Activated naive CD8-positive, alpha-beta T cell treated with anti-CD3 and anti-CD28 coated beads for 36 hours (primary cell): ENCODE results near the gene MXD1. TPM values are rescaled to one million over a fixed set of nuclear protein-coding genes. Genes with fewer than 3 reads are reported as not detected.
"Not testable (repeated sequence)": the region's sequence is repeated elsewhere in the genome, so short reads cannot be mapped to it uniquely, and the experiment has no call there.

Experiments
- DNase-seq: peaks from one replicate; pipeline ENCODE4 v3.0.0; 2021
- H3K27ac Mint-ChIP-seq: one replicate; pipeline ENCODE4 v1.8.0; 2022; ENCODE audit warnings: mild to moderate bottlenecking, moderate library complexity, mixed read lengths
- H3K27me3 Mint-ChIP-seq: one replicate; pipeline ENCODE4 v1.8.0; 2022; ENCODE audit warnings: mild to moderate bottlenecking, mixed read lengths
- H3K36me3 Mint-ChIP-seq: one replicate; pipeline ENCODE4 v1.8.0; 2021; ENCODE audit warnings: mild to moderate bottlenecking, mixed read lengths
- H3K4me1 Mint-ChIP-seq: one replicate; pipeline ENCODE4 v1.8.0; 2021; ENCODE audit warnings: mixed read lengths
- H3K4me3 Mint-ChIP-seq: one replicate; pipeline ENCODE4 v1.8.0; 2022; ENCODE audit warnings: mild to moderate bottlenecking, moderate library complexity, mixed read lengths
- H3K9me3 Mint-ChIP-seq: one replicate; pipeline ENCODE4 v1.8.0; 2022; ENCODE audit warnings: mixed read lengths
- total RNA-seq, 2 experiments: library from RNA; stranded (reverse); gene quantifications; one replicate each; pipeline ENCODE4 v1.2.3, GENCODE V29; 2021

MXD1 gene
- total RNA-seq, 2 experiments from 2014 or later, result 5.0 to 6.3 TPM

DNA sequence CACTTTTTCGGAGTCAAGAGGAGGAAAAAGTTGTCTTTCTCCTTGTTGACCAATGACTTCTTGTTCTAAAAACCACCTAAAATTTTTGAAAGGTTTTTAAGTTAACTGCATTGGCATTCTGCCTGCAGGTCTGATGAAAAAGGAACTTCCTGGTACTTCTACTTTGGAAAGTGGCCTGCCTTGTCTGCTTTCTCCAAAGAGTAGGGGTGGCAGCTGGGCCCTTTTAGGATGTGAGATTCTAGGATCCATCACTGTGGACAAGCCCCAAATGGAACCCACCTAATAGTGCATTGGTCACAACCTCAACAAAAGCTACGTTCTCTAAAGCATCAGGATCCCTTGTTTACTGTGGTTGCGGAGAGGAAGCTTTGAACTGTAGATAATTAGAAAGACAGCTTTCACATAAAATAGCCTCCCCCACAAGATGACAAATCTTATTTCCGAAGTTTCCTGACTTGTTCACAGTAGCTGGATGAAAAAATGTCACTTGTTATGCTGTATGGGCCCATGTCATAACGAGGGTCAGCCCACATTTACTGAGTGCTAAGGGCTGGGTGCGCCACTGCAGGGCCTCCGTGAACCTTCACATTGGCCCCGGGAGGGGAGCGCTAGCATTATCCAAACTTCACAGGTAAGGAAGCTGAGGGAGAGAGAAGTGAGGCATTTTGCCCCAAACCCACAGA lies 29.1 kb downstream of the MXD1 start:
- H3K9me3 Mint-ChIP-seq, result peaks cover 1% of the 10 kb centered on the region
- H3K27ac Mint-ChIP-seq, result no peak overlapping the region
- H3K27me3 Mint-ChIP-seq, result no peaks in the 10 kb centered on the region
- H3K4me1 Mint-ChIP-seq, result peaks cover 42% of the 10 kb centered on the region
- no peak overlapping the region for H3K4me3 Mint-ChIP-seq
- peaks cover 6% of the 10 kb centered on the region for H3K36me3 Mint-ChIP-seq
- DNase-seq, result no peak

DNA sequence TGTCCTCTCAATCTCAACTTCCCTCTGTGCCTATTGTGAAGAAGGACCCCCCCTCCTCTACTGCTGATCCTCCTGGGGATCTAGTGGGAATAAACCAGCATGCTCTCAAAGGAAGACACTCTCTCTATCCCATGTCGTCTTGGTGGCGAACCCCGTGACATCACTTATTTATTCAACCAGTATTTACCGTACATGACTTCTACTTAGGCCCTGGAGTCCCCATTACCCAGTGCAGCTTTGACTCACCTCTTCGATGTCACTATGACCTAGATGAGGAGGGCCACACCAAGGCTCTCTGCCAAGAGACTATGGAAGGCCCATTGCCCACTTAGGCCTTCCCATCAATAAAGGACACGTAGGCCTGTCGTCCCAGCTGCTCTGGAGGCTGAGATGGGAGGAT lies 29.8 kb downstream of the MXD1 start:
- DNase-seq, result no peak
- H3K27ac Mint-ChIP-seq, result no peak overlapping the region
- peaks cover 1% of the 10 kb centered on the region for H3K9me3 Mint-ChIP-seq
- no peak overlapping the region for H3K4me3 Mint-ChIP-seq
- peaks cover 2% of the 10 kb centered on the region for H3K36me3 Mint-ChIP-seq
- H3K4me1 Mint-ChIP-seq, result peaks cover 42% of the 10 kb centered on the region
- no peaks in the 10 kb centered on the region for H3K27me3 Mint-ChIP-seq

DNA sequence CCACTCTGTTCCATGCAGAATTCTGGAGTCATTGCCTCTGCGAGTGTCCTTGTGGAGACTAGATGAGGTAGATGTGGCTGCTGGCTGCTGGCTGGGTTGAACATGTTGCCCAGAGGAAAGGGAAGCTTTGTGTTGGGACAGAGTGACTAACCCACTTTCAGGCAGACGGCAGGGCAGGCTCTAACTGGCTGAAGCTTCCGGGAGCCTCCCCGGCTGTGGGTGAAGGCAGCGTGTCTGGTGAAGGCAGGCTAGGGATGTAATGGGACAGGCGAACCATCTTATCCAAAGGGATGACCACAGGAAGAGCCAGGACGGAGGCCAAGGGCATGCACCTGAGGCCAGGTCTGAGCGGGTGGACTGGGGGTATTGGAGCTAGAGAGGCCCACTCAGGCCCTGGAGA lies 30.5 kb downstream of the MXD1 start:
- Mint-ChIP-seq H3K36me3 (peaks cover 2% of the 10 kb centered on the region), H3K27me3 (no peaks in the 10 kb centered on the region), H3K27ac (peak overlapping the region; percentile 47), H3K9me3 (peaks cover 1% of the 10 kb centered on the region), H3K4me3 (no peak overlapping the region), H3K4me1 (peaks cover 42% of the 10 kb centered on the region)
- DNase-seq, result no peak

DNA sequence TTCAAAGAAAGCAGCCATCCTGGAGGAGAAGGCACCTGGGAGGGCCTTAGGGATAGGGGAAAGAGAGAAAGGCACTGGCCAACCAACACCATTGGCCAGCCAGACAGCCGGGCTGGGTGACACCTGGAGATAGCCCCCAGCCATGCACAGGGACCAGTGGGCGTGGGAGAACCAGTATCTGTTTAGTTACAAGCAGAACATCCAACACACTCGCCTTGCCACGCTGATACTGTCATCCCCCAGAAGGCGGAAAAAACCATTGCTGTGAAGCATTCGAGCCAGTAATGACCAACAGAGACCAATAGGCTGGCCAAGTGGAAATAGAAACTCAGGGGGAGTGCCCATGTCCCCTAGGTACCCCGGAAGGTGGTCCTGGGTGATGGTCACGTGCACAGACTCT lies 31.0 kb downstream of the MXD1 start:
- DNase-seq, result no peak
- H3K9me3 Mint-ChIP-seq, result peaks cover 1% of the 10 kb centered on the region
- no peak overlapping the region for H3K4me3 Mint-ChIP-seq
- H3K27ac Mint-ChIP-seq, result peak overlapping the region; percentile 47
- H3K36me3 Mint-ChIP-seq, result peaks cover 2% of the 10 kb centered on the region
- no peaks in the 10 kb centered on the region for H3K27me3 Mint-ChIP-seq
- peaks cover 42% of the 10 kb centered on the region for H3K4me1 Mint-ChIP-seq

DNA sequence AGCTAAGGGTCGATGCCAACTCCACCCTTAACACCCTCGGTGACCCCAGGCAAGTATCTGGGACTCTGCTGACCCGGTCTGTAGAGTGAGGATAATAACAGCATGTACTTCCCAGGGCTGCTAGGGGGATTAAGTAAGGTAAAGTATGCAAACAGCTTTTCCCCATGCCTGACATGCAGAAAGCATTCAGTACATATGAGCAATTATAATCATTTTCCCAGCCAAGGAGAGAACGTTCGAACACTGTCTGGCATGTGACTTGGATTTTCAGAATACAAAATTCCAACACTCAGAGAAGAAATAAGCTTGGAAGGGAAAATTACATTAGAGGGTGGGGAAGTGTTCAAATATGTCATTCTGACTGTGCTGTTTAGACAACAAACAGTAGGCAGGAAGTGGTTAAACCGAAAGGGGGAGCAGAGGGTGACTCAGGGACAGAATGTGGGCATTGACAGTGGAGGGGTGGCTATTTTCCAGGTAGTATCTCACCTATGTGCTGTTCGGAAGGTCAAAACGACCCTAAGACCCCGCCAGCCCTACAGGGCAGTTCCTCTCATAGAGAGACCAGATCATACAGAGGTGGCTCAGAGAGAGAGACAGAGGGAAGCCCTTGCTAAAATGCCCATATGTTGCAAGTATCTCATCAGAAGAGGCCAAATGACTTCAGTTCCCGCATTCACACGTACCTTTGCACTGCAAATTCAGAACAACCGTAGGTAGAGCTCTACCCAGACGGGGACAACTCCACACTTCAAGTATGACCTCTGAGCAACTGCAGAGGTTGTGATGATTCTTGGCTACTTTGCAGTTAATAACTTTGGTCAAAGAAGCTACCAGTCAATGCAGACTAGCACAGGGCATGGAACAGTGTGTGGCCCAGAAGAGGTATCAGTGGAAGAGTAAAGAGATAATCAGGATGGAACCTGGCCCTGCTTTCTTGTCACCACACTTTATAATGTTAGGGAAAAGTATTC lies 31.7 kb downstream of the MXD1 start:
- DNase-seq, result peak; percentile 51
- Mint-ChIP-seq H3K4me1 (peaks cover 40% of the 10 kb centered on the region), H3K36me3 (peaks cover 2% of the 10 kb centered on the region), H3K4me3 (no peak overlapping the region), H3K27me3 (no peaks in the 10 kb centered on the region), H3K9me3 (peaks cover 1% of the 10 kb centered on the region), H3K27ac (no peak overlapping the region)

DNA sequence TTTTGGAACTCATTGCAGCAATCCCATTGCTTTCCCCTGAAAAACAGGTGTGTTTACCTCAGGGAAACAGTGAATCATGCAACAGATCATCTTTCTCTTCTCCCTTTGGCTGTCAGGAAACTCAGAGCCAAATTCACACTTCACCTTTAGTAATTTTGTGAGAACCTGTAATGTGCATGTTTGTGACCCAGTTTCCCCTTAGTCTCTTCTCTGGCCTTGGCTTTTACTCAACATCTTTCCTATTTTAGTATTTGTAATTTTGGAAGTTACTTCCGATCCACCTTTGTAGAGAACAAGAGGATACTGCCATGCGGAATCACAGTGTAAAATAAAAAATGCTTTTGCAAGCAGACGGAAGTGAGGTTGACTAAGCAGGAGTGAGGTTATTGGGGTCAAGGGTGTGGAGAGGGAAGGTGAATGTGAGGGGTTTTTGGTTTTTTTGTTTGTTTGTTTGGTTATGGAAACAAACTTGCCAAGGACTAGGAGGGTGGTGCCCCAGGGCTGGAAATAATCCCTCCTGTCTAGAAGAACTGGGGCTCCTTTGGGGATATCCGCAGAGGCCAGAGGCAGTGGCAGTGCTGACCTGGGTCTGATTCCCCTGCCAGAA lies 32.5 kb downstream of the MXD1 start:
- peaks cover 41% of the 10 kb centered on the region for H3K4me1 Mint-ChIP-seq
- peaks cover 2% of the 10 kb centered on the region for H3K36me3 Mint-ChIP-seq
- DNase-seq, result no peak
- H3K9me3 Mint-ChIP-seq, result peaks cover 1% of the 10 kb centered on the region
- H3K27ac Mint-ChIP-seq, result no peak overlapping the region
- H3K4me3 Mint-ChIP-seq, result no peak overlapping the region
- H3K27me3 Mint-ChIP-seq, result no peaks in the 10 kb centered on the region

DNA sequence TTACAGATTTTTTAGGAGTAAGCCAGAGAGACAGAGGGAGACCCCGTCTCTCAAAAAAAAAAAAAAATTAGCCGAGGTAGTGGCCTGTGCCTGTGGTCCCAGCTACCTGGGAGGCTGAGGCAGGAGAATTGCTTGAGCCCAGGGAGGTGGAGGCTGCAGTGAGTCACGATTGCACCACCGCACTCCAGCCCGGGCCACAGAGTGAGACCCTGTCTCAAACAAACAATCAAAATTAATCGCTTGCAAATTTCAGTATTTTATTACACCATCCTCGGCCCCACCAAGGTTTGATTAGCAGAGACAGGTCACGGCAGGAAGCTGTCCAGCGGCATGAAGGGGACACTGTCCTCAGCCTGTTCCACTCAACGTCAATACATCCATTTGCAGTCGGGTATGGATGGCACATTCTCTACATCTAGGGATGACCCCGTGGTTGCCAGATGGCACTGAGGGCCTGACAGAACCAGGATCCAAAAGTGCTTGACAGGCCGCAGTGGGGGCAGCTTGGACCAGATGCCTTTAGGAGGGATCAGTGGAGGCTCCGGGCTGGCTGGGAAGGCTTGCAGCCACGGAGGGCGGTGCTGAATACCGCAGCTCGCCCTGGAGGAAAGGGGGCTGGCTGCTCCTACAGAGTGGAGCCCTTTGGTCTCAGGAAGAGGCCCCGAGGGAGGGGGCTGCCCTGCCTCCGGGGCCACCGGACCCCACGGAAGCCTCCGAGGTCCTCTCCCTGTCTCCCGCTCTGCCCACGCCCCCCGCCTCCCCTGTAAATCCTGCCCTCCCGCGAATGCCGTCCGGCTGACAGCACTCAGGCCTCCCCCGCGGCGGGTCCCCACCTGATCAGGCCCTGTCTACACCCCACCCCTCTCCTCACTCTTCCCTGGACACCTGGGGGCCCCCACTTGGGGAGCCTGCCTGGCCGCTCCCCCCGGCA lies 33.4 kb downstream of the MXD1 start:
- Mint-ChIP-seq H3K27ac (no peak overlapping the region), H3K36me3 (no peaks in the 10 kb centered on the region), H3K4me1 (peaks cover 37% of the 10 kb centered on the region), H3K27me3 (no peaks in the 10 kb centered on the region), H3K9me3 (peaks cover 1% of the 10 kb centered on the region), H3K4me3 (no peak overlapping the region)
- no peak for DNase-seq

DNA sequence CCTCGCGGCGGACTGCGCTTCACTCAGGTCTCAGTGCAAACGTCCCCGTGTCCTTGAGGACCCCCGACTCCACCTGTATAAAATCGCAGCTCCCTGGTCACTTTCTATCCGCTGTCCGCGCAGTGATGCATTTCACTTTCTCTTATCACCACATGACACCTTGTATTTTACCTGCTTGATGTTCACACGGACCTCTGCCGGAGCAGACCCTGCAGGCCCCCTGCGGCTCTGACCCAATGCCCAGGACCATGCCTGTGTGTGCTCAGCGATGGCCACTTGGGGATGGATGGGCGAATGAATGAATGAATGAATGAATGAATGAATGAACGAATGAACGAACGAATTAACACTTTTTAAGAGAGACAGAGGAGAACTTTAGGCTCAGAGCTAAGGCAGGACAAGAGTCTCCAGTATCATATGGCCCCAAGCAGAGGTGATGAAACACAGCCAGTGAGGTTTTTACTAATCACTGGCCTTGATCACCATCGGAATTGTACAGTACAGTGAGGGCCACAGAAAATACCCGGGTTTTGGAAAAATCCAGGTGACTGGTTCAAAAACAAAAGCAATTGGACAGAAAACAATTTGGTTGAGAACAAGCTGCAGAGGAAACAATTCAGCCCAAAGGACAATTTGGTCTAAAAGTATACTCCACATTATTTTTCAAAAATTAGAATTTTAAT lies 34.2 kb downstream of the MXD1 start:
- H3K27ac Mint-ChIP-seq, result no peak overlapping the region
- no peaks in the 10 kb centered on the region for H3K27me3 Mint-ChIP-seq
- no peak overlapping the region for H3K4me3 Mint-ChIP-seq
- H3K4me1 Mint-ChIP-seq, result peaks cover 35% of the 10 kb centered on the region
- no peaks in the 10 kb centered on the region for H3K36me3 Mint-ChIP-seq
- DNase-seq, result no peak
- peaks cover 1% of the 10 kb centered on the region for H3K9me3 Mint-ChIP-seq

DNA sequence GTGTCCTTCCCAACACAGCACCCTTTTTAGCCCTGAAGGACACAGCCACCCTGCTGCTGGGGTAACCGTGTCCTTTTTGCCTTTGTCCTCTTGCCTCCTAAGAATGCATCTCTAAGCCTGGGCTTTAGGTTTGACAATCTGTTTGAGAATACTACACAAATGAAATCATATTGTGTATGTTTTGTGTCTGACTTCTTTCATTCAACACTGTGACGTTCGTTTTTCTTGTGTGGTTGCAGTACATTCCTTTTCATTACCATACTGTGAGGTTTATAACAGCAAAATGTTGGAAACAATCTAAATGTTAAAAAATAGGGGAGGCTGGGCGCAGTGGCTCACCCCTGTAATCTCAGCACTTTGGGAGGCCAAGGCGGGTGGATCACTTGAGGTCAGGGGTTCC lies 35.3 kb downstream of the MXD1 start:
- H3K4me3 Mint-ChIP-seq, result no peak overlapping the region
- peaks cover 26% of the 10 kb centered on the region for H3K4me1 Mint-ChIP-seq
- DNase-seq, result no peak
- peaks cover 1% of the 10 kb centered on the region for H3K9me3 Mint-ChIP-seq
- H3K27ac Mint-ChIP-seq, result no peak overlapping the region
- no peaks in the 10 kb centered on the region for H3K27me3 Mint-ChIP-seq
- no peaks in the 10 kb centered on the region for H3K36me3 Mint-ChIP-seq

DNA sequence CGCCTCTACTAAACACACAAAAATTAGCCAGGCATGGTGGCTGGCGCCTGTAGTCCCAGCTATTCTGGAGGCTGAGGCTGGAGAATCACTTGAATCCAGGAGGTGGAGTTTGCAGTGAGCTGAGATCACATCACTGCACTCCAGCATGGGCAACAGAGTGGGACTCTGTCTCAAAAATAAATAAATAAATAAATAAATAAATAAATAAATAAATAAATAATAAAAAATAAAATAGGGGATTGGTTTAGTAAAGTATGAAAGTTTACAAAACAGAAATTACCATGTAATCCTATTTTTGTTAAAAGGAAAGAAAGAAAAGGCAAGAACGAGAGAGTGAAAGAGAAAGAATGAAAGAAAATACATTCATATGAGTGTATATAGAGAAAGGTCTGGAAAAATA lies 35.8 kb downstream of the MXD1 start:
- H3K27me3 Mint-ChIP-seq, DNase-seq, H3K9me3 Mint-ChIP-seq, H3K27ac Mint-ChIP-seq, H3K36me3 Mint-ChIP-seq, H3K4me3 Mint-ChIP-seq: not testable (repeated sequence)
- H3K4me1 Mint-ChIP-seq, result peaks cover 22% of the 10 kb centered on the region

DNA sequence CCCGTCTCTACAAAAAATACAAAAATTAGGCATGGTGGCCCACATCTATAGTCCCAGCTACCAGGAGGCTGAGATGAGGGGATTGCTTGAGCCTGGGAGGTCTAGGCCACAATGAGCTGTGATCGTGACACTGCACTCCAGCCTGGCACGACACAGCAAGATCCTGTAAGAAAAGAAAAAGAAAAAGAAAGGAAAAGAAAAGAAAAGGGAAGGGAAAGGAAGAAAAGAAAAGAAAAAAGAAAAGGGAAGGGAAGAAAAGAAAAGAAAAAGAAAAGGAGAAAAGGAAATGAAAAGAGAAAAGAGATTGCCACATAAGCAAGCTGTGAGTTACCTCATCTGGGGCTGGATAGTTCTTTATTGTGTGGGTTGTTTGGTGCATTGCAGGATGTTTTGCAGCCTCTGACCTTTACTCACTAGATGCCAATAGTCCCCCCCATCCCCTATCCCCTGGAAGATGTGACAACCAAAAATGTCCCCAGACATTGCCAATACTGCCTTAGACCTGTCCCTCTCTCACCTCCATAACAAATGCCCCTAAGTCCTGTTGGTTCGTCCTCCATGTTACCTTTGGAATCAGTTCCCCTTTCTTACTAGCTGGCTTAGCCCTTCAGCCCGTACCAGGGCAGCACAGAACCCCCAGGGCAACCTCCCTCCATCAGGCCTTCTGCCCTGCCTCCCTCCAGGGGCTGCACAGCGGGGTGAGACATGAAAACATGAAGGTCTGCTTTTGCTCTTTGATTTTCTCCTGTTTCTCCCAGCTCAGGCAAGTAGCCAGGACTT lies 37.6 kb downstream of the MXD1 start:
- no peak overlapping the region for H3K27ac Mint-ChIP-seq
- H3K36me3 Mint-ChIP-seq, result no peaks in the 10 kb centered on the region

DNA sequence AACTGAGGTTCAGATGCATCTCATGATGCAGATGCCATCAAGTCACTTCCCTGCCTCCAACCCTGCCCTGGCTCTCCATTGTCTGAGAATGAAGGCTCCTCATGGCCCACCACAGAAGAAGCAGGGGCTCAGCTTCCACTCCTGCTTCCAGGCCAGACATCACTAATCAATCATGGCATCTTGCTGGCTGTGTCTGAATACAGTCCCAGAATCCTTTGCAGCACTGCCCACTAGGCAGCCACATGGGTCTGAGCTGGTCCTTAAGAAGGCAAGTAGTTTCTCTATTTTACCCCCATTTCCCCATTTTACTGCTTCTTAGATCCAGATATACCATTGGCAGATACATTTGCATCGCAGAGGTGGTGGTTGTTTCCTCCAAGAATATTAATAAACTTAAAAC lies 39.2 kb downstream of the MXD1 start:
- H3K27ac Mint-ChIP-seq, result no peak overlapping the region
- H3K4me3 Mint-ChIP-seq, result no peak overlapping the region
- DNase-seq, result no peak
- no peaks in the 10 kb centered on the region for H3K36me3 Mint-ChIP-seq
- H3K4me1 Mint-ChIP-seq, result peaks cover 1% of the 10 kb centered on the region
- no peaks in the 10 kb centered on the region for H3K27me3 Mint-ChIP-seq
- no peaks in the 10 kb centered on the region for H3K9me3 Mint-ChIP-seq

More for the DNA sequence above, 37.6 kb downstream of the MXD1 start:
- H3K9me3 Mint-ChIP-seq, result no peaks in the 10 kb centered on the region
- no peaks in the 10 kb centered on the region for H3K27me3 Mint-ChIP-seq
- H3K4me1 Mint-ChIP-seq, result peaks cover 4% of the 10 kb centered on the region
- H3K4me3 Mint-ChIP-seq, result no peak overlapping the region
- DNase-seq, result no peak

DNA sequence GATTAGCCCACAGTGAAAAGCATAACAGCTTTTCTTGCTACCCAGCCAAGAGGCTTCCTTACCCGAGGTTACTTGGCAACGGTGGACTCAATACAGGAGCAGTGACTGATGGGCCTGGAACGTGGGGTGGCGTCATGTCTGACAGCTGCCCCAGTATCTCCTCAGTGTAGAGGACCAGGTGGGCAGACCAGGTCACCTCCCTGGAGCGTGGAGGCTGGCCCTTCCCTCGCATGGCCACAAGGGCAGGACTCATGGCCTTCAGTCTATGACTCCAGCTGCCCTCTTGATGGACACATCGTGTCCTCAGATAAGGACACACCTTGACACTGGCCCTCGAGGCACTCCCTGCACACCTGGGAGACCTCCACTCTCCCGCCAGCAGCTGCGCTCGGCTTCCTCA lies 40.1 kb downstream of the MXD1 start:
- Mint-ChIP-seq H3K27me3 (peaks cover 4% of the 10 kb centered on the region), H3K27ac (no peak overlapping the region), H3K4me1 (peaks cover 1% of the 10 kb centered on the region), H3K36me3 (no peaks in the 10 kb centered on the region), H3K4me3 (no peak overlapping the region), H3K9me3 (no peaks in the 10 kb centered on the region)
- no peak for DNase-seq
